Hematopoietic multipotent progenitor cell (in vitro differentiated cells): ENCODE data around the gene FSTL5. TPM values are rescaled to one million over a fixed set of nuclear protein-coding genes. Genes with fewer than 3 reads are reported as not detected.

ENCODE experiments used
- DNase-seq, 3 donors: peaks; one replicate each; pipeline ENCODE4 v3.0.0-alpha.2; 2011 to 2015; ENCODE audit warnings: low read depth in 2 of 3, low spot score in 2 of 3
- total RNA-seq: library from RNA; depleted of rRNA; stranded (reverse); fragments of >200 nt; gene quantifications from one replicate; pipeline ENCODE4 v1.2.3, GENCODE V29; 2012

The FSTL5 gene
- total RNA-seq, 1 donor, result not detected

DNA sequence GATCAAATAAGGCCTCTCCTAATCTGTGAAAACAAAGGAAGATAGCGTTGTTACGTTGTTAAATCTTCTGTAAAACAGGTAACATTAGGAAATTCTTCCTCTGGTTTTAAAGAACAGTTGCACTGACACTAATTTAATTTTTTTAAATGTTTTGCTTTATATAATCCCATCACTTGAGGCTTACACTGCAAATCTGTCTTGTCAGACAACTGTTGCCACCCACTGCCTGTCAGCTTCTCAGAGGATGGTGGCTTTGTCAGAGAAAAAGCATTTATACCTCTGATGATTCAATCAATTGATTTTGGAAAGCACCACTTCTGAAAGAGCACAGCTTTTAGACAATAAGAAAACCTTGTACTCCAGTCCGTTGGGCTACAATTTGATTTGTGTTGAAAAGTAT is 799.1 kb downstream of the FSTL5 start:
- no peak for DNase-seq

DNA sequence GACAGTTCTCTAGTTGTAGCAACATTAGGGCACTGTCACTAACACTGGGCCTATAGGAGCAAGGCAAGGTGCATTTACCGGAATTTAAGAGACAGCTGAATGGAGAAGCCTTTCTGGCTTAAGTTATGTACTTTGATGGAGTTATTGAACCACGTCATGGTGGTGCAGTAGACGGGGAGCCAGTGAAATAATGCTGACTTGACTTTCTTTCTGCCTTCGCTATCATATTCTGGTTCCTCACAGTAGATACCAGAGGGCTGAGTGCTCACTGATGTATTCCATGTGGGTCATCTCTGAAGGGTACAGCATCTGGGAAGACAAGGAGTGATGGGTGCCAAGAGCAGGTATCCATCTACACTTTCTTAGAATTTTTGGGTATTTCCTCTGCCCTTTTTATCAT is 802.8 kb downstream of the FSTL5 start:
- no peak for DNase-seq

DNA sequence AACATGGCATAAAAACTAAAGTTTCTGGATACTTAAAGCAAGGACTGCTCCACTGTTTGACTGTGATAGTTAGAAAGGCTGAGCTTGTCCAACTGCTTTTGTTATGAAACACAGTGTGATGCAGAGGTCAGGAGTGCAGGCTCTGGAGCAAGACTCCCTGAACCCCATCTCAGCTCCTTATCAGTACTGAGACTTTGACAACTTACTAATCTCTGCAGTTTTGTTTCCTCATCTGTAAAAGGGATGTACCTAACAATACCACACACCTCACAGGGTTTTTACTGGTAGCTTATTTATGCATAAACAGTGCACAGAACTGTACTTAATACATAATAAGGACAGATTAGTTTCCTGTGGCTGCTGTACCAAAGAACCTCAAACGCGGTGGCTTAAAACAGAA is 804.3 kb downstream of the FSTL5 start:
- no peak for DNase-seq

DNA sequence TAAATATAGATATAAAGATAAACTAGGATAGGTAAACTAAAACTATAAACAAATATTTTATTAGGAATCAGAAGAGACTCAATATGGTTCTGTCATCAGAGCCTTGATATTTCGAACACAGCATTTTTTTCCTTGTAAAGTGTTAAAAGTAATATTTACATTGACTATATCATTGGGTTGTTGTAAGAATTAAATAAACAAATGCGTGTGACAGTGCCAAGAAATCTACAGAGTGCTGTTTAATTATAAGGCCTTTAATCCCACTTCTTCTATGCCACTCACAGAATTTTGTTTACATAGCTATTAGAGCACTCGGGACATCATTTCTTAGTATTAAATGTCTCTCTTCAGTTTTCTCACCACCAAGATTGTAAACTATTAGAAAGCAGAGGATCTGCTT is 807.4 kb downstream of the FSTL5 start:
- no peak for DNase-seq

DNA sequence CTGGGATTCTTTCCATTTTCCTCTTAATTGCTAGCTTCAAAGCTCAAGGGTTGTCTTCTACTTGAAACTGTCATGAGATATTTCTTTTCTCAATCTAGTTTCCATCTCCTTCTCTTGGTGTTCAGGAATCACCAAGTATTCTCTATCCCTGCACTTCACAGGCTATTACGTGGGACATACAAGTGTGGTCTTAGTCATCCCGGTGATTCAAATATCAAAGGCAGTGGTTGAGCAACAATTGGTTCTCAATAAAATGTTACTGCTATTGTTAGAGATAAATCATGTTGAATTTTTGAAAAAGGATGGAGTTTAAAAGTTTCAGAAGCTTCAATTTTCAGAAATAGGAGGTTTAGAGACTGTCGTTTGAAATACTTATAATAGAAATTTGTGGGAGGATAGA is 812.9 kb downstream of the FSTL5 start:
- DNase-seq, result no peak

DNA sequence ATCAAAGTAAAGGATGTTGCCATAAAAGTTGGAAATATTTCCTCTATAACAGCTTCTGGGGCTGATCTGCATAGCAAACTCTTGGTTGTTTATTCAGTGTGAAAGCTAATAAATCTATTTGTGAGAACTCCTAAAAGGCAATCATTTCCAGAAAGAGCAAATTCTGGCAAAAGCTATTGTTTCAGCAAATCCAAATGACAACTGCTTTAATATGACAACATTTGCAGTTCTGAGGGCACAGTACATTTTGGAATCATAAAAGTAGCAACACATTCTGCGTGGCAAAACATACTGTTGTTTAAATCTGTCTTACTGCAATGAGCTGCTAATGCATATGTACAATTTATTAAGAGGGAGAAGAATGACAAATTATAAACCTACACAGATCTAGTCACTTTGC is 818.1 kb downstream of the FSTL5 start:
- no peak for DNase-seq

DNA sequence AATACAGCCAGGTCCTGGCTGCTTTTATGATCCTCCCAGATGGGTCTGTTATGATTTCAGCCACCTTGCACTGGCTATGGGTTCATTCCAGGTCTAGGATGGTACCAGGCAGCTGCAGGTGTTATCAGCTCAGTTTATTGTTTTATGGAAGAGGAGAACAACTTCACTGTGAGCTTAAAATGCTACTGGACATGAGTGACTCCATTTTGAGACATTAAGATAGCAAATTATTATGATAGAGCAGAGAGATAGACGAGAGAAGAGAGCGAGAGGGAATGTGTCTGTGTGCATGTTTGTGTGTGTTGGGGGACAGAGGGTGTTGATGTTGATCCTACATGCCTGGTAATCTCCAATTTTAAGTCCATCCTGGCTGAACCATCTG is 820.2 kb downstream of the FSTL5 start:
- no peak for DNase-seq

DNA sequence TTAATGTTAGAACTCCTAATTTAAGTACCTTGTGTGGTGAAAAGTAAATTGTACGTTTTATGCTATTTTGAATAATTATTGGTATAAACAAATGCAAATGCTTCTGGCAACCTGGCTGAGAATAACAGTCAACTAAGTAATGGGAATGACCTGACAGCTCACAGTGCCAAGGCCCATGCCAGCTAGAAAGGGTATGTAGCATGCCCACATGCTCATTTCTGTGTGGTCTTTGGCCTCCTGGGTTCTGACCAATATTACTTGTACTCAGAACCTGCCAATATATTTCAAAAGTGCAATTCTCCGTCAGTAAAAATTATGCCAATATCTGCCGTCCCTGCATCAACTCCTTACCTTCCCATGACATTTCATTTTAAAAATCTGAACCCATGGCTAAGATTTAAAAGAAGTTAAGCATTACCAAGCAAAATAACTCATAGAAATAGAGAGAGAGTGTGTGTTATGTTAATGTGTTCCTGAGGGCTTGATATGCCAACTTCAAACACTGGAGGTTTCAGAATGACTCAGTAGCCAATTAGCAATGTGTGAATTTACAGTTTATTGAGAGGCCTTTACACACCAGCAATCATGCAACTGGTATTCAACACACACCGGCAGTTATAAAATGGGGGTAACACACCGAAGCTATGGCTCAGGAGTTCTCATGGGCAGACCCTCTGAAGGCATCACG is 820.8 kb downstream of the FSTL5 start:
- no peak for DNase-seq

DNA sequence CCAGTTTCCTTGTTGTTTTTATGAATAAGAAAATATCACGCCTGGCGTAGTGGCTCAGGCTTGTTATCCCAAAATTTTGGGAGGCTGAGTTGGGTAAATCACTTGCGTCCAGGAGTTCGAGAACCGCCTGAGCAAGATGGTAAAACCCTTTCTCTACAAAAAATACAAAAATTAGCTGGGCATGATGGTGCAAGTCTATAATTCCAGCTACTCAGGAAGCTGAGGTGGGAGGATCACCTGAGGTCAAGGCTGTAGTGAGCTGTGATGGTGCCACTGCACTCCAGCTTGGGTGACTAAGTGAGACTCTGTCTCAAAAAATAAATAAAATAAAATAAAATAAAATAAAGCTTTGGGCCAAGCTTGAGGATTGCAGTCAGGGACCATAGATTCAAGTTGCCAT is 827.2 kb downstream of the FSTL5 start:
- no peak for DNase-seq

DNA sequence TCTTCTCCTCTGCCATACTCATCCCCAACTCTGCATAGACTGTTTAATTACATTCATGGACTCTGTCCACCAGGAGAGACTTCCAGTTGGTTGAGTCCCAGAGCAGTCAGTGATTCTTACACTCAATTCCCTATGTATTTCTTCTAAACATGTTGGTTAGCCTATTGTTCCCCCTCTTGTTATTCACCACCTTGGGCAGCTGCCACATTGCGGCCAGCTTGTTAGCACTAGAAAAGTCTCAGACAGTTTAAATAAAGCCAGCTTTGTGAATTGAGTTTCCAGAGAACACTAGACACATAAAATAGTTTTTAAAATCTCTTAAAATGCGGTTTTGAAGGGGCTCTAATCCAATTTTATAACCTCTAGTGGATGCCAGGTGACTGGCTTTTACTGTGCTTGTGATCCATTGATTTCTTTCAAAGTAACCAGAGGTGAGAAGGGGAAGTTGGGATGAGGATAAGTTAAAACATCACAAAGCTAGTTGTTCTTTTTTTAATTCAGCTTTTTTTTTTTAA is 827.7 kb downstream of the FSTL5 start:
- no peak for DNase-seq
